Mammary epithelial cell (primary cell): ENCODE results near the gene KRI1.

Experiments
- CTCF ChIP-seq, 2 donors: IDR thresholded peaks in 1 of 2; conservative IDR thresholded peaks in 1 of 2; 2 replicates each; pipeline ENCODE4 v1.5.1; 2011 to 2012; ENCODE audit warnings: inconsistent platforms in 2 of 2, low read length in 2 of 2, mild to moderate bottlenecking in 2 of 2, control low read depth in 1 of 2, low read depth in 1 of 2; ENCODE audit not compliant: insufficient read depth in 1 of 2; ENCODE audit errors: extremely low read depth in 1 of 2
- EZH2 ChIP-seq: IDR thresholded peaks from 2 replicates; pipeline ENCODE4 v1.6.1; 2012; ENCODE audit warnings: low read length, inconsistent platforms, borderline replicate concordance

- TF ChIP-seq CTCF (conservative IDR thresholded peaks at IDR 0.05 in 1 of 2, IDR thresholded peaks at IDR 0.05 in 1 of 2; ENCODE audit: extremely low read depth in 1 of 2, insufficient read depth in 1 of 2, low read depth in 1 of 2, low read length in 2 of 2) (no peak), EZH2 (no peak)
These were observed 22.0 kb upstream of the KRI1 start for GRCh38 chr19:10587839-10588150.
